Mucosa of descending colon (tissue), 3 donors: ENCODE measurements around the gene RPTN. TPM values are rescaled to one million over a fixed set of nuclear protein-coding genes. Genes with fewer than 3 reads are reported as not detected.

ENCODE experiments used
- ATAC-seq: fragments of 200-7000 bp; cut with Tn5 transposase; one replicate; pipeline ENCODE4 v1.9.1; 2020; ENCODE audit warnings: mild to moderate bottlenecking, moderate library complexity
- DNase-seq, 3 donors: peaks; one replicate each; pipeline ENCODE4 v3.0.0-alpha.2; 2020
- H3K36me3 ChIP-seq: fragments of 200-600 bp; one replicate; pipeline ENCODE4 v1.8.0; 2021; ENCODE audit warnings: low read depth, mild to moderate bottlenecking
- H3K4me1 ChIP-seq: fragments of 200-600 bp; one replicate; pipeline ENCODE4 v1.8.0; 2021; ENCODE audit warnings: low read depth, mild to moderate bottlenecking
- H3K4me3 ChIP-seq: fragments of 200-600 bp; one replicate; pipeline ENCODE4 v1.8.0; 2021; ENCODE audit warnings: mild to moderate bottlenecking
- H3K9me3 ChIP-seq: fragments of 200-600 bp; one replicate; pipeline ENCODE4 v1.8.0; 2021; ENCODE audit warnings: mild to moderate bottlenecking
- CTCF ChIP-seq: fragments of 200-600 bp; IDR thresholded peaks from one replicate; pipeline ENCODE4 v1.8.0; 2022; ENCODE audit warnings: antibody characterized with exemption, mild to moderate bottlenecking
- intact Hi-C, 2 donors: fragments of 100-400 bp; cut with DNase I in 1 of 2; cut with micrococcal nuclease in 1 of 2; formaldehyde crosslinking; loops; one replicate each; pipeline versions ENCODE4 v1.11.0 to v1.11.1; 2022; cut with DNase I, micrococcal nuclease
- total RNA-seq, 3 donors: library from RNA; stranded (reverse); fragmentation: NEBNext Ultra II Directional in 2 of 3; extraction: Animal tissue kit (Norgen Biotek cat#: 25700) in 2 of 3; gene quantifications; one replicate each; pipeline versions ENCODE4 v1.2.1 to v1.2.4, GENCODE V29; 2021 to 2023
- donor health status: DM: no; HTN: no; CAD: no; lungs with moderate emphysema.
- donor health status: DM: no; HTN: no; CAD: no.
- donor health status: DM: no; HTN: yes; CAD: no.

Gene RPTN
- total RNA-seq, 3 donors from 2014 or later = not detected

- Histone ChIP-seq H3K4me3 (no peak overlapping the region), H3K4me1 (no peaks in the 10 kb centered on the region), H3K36me3 (no peaks in the 10 kb centered on the region), H3K9me3 (no peaks in the 10 kb centered on the region)
- ATAC-seq = no peak
- intact Hi-C loops = loop anchor here in 1 of 2 donors (10.0 kb wide), 1 partner anchor 272 kb away; no protein-coding TSS in a partner anchor
- no peak for DNase-seq
- TF ChIP-seq CTCF = no peak
Measured at GRCh38 chr1:152182944-152183361, 23.9 kb upstream of the RPTN start.

- Histone ChIP-seq H3K9me3 (no peaks in the 10 kb centered on the region), H3K36me3 (no peaks in the 10 kb centered on the region), H3K4me3 (no peak overlapping the region), H3K4me1 (no peaks in the 10 kb centered on the region)
- TF ChIP-seq CTCF = no peak
- ATAC-seq (no peak), DNase-seq (no peak)
- intact Hi-C loops = loop anchor here in 1 of 2 donors (10.0 kb wide), 1 partner anchor 272 kb away; no protein-coding TSS in a partner anchor
Measured at GRCh38 chr1:152182431-152182830, 23.4 kb upstream of the RPTN start.

- Histone ChIP-seq H3K4me3 (no peak overlapping the region), H3K9me3 (no peaks in the 10 kb centered on the region), H3K36me3 (no peaks in the 10 kb centered on the region), H3K4me1 (no peaks in the 10 kb centered on the region)
- ATAC-seq = no peak
- DNase-seq = no peak
- intact Hi-C loops = no loop called here
- no peak for TF ChIP-seq CTCF
Measured at GRCh38 chr1:152179566-152179965, 20.5 kb upstream of the RPTN start.

- H3K36me3 ChIP-seq = no peaks in the 10 kb centered on the region
- DNase-seq (no peak), ATAC-seq (no peak)
- H3K9me3 ChIP-seq = no peaks in the 10 kb centered on the region
- H3K4me3 ChIP-seq = no peak overlapping the region
- intact Hi-C loops = no loop called here
- H3K4me1 ChIP-seq = no peaks in the 10 kb centered on the region
- no peak for TF ChIP-seq CTCF
Measured at GRCh38 chr1:152170287-152170905, 11.4 kb upstream of the RPTN start.

GRCh38 chr1:152169366-152170025 is 10.5 kb upstream of the RPTN start:
- H3K4me3 ChIP-seq = no peak overlapping the region
- intact Hi-C loops = no loop called here
- no peak for TF ChIP-seq CTCF

More at GRCh38 chr1:152169366-152170025, 10.5 kb upstream of the RPTN start:
- Histone ChIP-seq H3K4me1 (no peaks in the 10 kb centered on the region), H3K36me3 (no peaks in the 10 kb centered on the region), H3K9me3 (no peaks in the 10 kb centered on the region)
- DNase-seq = no peak
- ATAC-seq = no peak
